ENCODE data around the gene STK33. TPM values are rescaled to one million over a fixed set of nuclear protein-coding genes. Genes with fewer than 3 reads are reported as not detected.
"Not testable (repeated sequence)": the region's sequence is repeated elsewhere in the genome, so short reads cannot be mapped to it uniquely, and the experiment has no call there.

The STK33 gene
- total RNA-seq, 3 donors from 2014 or later = 0.90 to 15.1 (median 3.4) TPM

DNA sequence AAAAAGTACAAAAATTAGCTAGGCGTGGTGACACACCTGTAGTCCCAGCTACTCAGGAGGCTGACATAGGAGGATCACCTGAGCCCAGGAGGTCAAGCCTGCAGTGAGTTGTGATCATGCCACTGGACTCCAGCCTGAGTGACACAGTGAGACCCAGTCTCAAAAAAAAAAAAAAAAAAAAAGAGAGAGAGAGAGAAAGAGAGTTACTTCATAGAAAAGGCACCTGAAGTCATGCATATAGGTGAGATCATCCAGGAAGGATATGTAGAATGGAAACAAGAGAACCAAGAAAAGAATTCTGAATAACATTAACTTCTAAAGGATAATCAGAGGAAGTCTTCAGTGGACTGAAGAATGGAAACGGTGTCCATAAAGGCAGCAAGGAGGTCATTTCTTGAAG is 106.8 kb downstream of the STK33 start:
- Histone ChIP-seq H3K4me1 (ENCODE audit: low read depth) (no peaks in the 10 kb centered on the region), H3K9me3 (no peaks in the 10 kb centered on the region), H3K36me3 (ENCODE audit: low read depth) (no peaks in the 10 kb centered on the region), H3K4me3 (no peak overlapping the region)
- intact Hi-C loops (cut with DNase I, micrococcal nuclease) = no loop called here
- ATAC-seq (no peak), DNase-seq (no peak)
- TF ChIP-seq, protein P1, sequence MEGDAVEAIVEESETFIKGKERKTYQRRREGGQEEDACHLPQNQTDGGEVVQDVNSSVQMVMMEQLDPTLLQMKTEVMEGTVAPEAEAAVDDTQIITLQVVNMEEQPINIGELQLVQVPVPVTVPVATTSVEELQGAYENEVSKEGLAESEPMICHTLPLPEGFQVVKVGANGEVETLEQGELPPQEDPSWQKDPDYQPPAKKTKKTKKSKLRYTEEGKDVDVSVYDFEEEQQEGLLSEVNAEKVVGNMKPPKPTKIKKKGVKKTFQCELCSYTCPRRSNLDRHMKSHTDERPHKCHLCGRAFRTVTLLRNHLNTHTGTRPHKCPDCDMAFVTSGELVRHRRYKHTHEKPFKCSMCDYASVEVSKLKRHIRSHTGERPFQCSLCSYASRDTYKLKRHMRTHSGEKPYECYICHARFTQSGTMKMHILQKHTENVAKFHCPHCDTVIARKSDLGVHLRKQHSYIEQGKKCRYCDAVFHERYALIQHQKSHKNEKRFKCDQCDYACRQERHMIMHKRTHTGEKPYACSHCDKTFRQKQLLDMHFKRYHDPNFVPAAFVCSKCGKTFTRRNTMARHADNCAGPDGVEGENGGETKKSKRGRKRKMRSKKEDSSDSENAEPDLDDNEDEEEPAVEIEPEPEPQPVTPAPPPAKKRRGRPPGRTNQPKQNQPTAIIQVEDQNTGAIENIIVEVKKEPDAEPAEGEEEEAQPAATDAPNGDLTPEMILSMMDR (IDR thresholded peaks at IDR 0.05) = no peak

DNA sequence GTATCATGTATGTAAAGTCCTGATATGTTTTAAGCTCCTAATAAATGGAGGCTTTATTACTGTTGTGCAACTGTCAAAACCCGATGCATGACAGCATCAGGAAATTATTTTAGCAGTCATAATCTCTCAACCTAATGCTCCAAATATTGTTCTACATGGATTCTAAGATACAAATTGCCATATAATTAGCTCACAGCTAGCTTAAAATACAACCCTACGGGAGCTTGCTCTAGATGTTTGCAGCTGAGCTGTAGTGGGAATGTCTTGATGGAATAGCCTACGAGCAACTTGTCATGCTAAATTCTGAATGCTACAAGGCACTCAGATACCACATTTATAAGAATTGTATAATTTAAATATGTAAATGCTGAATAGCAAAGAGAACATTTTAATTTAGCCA is 109.8 kb downstream of the STK33 start:
- TF ChIP-seq, protein P1 (IDR thresholded peaks at IDR 0.05) = no peak

DNA sequence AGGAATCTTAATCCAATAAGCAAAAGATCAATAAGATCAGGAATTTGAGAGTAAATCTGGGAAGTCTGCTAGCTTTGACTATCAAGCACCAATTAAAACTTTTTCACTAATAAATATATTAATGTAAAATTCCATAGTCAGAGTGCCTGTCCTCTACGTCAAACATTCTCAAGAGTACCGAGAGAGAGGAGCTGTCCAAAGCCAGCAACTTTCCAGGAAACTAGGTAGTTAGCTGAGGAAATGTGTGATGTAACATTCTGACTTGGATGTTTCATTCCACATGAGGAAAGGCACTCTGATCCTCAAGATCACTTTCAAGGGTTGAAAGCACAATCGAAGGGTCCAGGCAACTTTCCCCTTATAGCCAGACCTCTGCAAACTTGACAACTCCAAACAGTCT is 113.2 kb downstream of the STK33 start:
- intact Hi-C loops (cut with DNase I, micrococcal nuclease) = no loop called here
- H3K9me3 ChIP-seq = no peaks in the 10 kb centered on the region
- ATAC-seq = no peak
- no peak for DNase-seq
- no peaks in the 10 kb centered on the region for H3K4me1 ChIP-seq (ENCODE audit: low read depth)
- no peak overlapping the region for H3K4me3 ChIP-seq
- no peaks in the 10 kb centered on the region for H3K36me3 ChIP-seq (ENCODE audit: low read depth)
- TF ChIP-seq, protein P1 (IDR thresholded peaks at IDR 0.05) = no peak

More for the DNA sequence above, 109.8 kb downstream of the STK33 start:
- DNase-seq (no peak), ATAC-seq (no peak)
- H3K36me3 ChIP-seq (ENCODE audit: low read depth) = no peaks in the 10 kb centered on the region
- H3K4me3 ChIP-seq = no peak overlapping the region
- H3K4me1 ChIP-seq (ENCODE audit: low read depth) = no peaks in the 10 kb centered on the region
- intact Hi-C loops (cut with DNase I, micrococcal nuclease) = no loop called here
- no peaks in the 10 kb centered on the region for H3K9me3 ChIP-seq

DNA sequence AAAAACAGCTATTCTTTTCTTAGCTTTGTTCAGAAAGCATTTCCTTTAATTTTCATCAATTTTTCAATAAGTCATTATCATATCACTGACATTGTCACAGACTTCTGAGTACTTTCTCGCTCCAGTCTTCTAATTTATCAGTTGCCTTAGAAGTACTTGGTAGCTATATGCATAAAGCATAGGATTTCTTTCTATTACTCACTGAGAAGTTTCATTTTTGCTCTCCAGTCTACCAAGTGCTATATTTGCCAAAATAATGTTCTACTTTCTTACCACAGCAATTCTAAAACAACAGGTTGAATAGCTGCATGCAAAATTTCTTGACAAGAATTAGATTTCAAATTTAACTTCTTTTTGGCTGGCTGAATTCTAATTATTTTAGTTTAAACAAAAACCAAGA is 116.3 kb downstream of the STK33 start:
- intact Hi-C loops (cut with DNase I, micrococcal nuclease) = no loop called here
- no peaks in the 10 kb centered on the region for H3K9me3 ChIP-seq
- no peaks in the 10 kb centered on the region for H3K4me1 ChIP-seq (ENCODE audit: low read depth)
- TF ChIP-seq, protein P1 (IDR thresholded peaks at IDR 0.05) = no peak
- no peak for ATAC-seq
- H3K4me3 ChIP-seq = no peak overlapping the region
- no peak for DNase-seq
- no peaks in the 10 kb centered on the region for H3K36me3 ChIP-seq (ENCODE audit: low read depth)

DNA sequence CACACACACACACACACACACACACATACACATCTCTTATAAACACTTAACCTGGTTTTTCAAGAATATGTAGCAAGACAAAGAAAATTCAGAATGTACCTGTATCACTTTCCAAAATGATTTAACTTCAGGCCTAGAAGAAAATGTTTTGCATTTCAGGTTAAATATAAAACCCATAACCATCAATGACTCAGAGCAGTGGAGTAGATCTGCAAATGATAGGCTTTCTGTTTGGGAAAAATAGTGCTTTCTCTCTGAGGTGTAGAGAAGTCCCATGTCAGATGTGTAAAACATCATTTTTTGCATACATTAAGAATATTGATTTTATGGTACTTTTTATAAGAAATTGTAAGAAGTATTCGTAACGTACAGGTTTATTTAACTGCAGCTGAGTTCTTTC is 116.9 kb downstream of the STK33 start:
- H3K36me3 ChIP-seq (ENCODE audit: low read depth) = no peaks in the 10 kb centered on the region
- ATAC-seq = no peak
- TF ChIP-seq, protein P1 (IDR thresholded peaks at IDR 0.05) = no peak
- H3K9me3 ChIP-seq = no peaks in the 10 kb centered on the region
- DNase-seq = no peak
- intact Hi-C loops (cut with DNase I, micrococcal nuclease) = no loop called here
- no peaks in the 10 kb centered on the region for H3K4me1 ChIP-seq (ENCODE audit: low read depth)
- no peak overlapping the region for H3K4me3 ChIP-seq

DNA sequence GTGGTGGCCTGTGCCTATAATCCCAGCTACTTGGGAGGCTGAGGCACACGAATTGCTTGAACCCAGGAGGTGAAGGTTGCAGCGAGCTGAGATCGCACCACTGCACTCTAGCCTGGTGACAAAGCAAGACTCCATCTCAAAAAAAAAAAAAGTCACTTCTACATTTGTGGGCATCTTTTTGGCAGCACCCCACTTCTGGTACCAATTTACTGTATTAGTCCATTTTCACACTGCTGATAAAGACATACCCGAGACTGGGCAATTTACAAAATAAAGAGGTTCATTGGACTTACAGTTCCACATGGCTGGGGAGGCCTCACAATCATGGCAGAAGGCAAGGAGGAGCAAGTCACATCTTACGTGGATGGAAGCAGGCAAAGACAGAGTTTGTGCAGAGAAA is 126.2 kb downstream of the STK33 start:
- H3K4me1 ChIP-seq (ENCODE audit: low read depth); H3K4me3 ChIP-seq; H3K36me3 ChIP-seq (ENCODE audit: low read depth); intact Hi-C loops (cut with DNase I, micrococcal nuclease); DNase-seq; ATAC-seq: not testable (repeated sequence)
- H3K9me3 ChIP-seq = peaks cover 11% of the 10 kb centered on the region

DNA sequence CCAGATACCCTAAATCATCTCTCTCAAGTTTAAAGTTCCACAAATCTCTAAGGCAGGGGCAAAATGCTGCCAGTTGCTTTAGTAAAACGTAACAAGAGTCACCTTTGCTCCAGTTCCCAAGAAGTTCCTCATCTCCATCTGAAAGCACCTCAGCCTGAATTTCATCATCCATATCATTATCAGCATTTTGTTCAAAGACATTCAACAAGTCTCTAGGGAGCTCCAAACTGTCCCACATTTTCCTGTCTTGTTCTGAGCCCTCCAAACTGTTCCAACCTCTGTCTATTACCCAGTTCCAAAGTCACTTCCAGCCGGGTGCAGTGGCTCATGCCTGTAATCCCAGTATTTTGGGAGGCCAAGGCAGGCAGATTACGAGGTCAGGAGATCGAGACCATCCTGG is 126.7 kb downstream of the STK33 start:
- H3K4me3 ChIP-seq; ATAC-seq; DNase-seq; intact Hi-C loops (cut with DNase I, micrococcal nuclease); H3K4me1 ChIP-seq (ENCODE audit: low read depth); H3K36me3 ChIP-seq (ENCODE audit: low read depth): not testable (repeated sequence)
- H3K9me3 ChIP-seq = peaks cover 11% of the 10 kb centered on the region

DNA sequence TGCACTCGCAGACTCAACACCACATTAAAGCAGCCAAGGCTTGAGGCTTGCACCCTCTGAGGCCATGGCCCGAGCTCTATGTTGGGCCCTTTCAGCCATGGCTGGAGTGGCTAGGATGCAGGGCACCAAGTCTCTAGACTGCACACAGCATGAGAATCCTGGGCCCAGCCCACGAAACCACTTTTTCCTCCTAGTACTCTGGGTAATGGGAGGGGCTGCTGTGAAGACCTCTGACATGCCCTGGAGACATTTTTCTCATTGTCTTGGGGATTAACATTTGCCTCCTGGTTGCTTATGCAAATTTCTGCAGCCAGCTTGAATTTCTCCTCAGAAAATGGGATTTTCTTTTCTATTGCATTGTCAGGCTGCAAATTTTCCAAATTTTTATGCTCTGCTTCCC is 127.1 kb downstream of the STK33 start:
- DNase-seq; ATAC-seq; intact Hi-C loops (cut with DNase I, micrococcal nuclease); H3K36me3 ChIP-seq (ENCODE audit: low read depth); H3K4me1 ChIP-seq (ENCODE audit: low read depth); H3K4me3 ChIP-seq: not testable (repeated sequence)
- H3K9me3 ChIP-seq = peaks cover 11% of the 10 kb centered on the region
